Body of pancreas (tissue), 4 donors: ENCODE results near the gene ITIH4.

Source experiments
- CTCF ChIP-seq, 7 experiments: fragments of 450-650 bp in 4 of 7; fragments of 200-600 bp in 3 of 7; sonication (generic) in 3 of 7; IDR thresholded peaks; one replicate each; pipeline ENCODE4 v1.5.1; 2016 to 2019; ENCODE audit warnings: antibody characterized with exemption in 7 of 7
- POLR2A ChIP-seq, 3 donors: fragments of 450-650 bp; IDR thresholded peaks; one replicate each; pipeline ENCODE4 v1.6.1; 2016; ENCODE audit warnings: antibody characterized with exemption in 3 of 3, mild to moderate bottlenecking in 2 of 3

- TF ChIP-seq POLR2A (IDR thresholded peaks at IDR 0.05), result no peak
- TF ChIP-seq CTCF (IDR thresholded peaks at IDR 0.05), result no peak
Measured at GRCh38 chr3:52811452-52812011, 18.9 kb downstream of the ITIH4 start.
